Fibroblast of lung (primary cell): ENCODE results near the gene OR10P1.

Source experiments
- CTCF ChIP-seq, 2 donors: IDR thresholded peaks in 1 of 2; conservative IDR thresholded peaks in 1 of 2; 1 replicate in 1 of 2; 2 replicates in 1 of 2; pipeline ENCODE4 v1.5.1; 2011 to 2012; ENCODE audit warnings: low read length in 2 of 2, control low read depth in 1 of 2, inconsistent platforms in 1 of 2, low read depth in 1 of 2, mild to moderate bottlenecking in 1 of 2
- EZH2 ChIP-seq: IDR thresholded peaks from 2 replicates; pipeline ENCODE4 v1.5.1; 2012; ENCODE audit warnings: low read length, control low read depth, mild to moderate bottlenecking; ENCODE audit errors: missing control alignments

GRCh38 chr12:55636116-55636655, 506 bp upstream of the OR10P1 start:
- TF ChIP-seq CTCF (conservative IDR thresholded peaks at IDR 0.05 in 1 of 2, IDR thresholded peaks at IDR 0.05 in 1 of 2; ENCODE audit: low read depth in 1 of 2, low read length in 2 of 2): no peak
- no peak for TF ChIP-seq EZH2
